GM18511 (cell line): Measurements from ENCODE around the gene PTCRA.
"Not testable (repeated sequence)": the region's sequence is repeated elsewhere in the genome, so short reads cannot be mapped to it uniquely, and the experiment has no call there.

Source experiments
- ATAC-seq: cut with Tn5 transposase; IDR thresholded peaks from one replicate; pipeline ENCODE4 v1.9.1; 2021; ENCODE audit warnings: mild to moderate bottlenecking, moderate library complexity; ENCODE audit not compliant: unreplicated experiment

The PTCRA gene

DNA sequence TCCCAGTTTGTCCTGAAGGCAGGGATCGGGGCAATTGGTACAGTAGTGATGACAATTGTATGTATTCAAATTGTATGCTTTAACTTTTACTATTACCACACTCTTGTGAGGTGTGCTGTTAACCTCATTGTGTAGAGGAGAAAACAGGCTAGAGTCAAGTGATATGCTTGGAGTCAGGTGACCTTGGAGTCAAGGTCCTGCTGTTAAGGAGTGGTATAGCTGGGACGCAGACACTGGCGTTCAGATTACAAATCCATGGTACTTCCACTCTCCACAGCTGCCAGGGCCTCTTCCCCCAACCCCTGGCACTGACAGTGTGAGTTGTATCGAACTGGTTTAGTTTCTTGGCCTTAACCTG is 23.9 kb downstream of the PTCRA start:
- ATAC-seq = no peak

DNA sequence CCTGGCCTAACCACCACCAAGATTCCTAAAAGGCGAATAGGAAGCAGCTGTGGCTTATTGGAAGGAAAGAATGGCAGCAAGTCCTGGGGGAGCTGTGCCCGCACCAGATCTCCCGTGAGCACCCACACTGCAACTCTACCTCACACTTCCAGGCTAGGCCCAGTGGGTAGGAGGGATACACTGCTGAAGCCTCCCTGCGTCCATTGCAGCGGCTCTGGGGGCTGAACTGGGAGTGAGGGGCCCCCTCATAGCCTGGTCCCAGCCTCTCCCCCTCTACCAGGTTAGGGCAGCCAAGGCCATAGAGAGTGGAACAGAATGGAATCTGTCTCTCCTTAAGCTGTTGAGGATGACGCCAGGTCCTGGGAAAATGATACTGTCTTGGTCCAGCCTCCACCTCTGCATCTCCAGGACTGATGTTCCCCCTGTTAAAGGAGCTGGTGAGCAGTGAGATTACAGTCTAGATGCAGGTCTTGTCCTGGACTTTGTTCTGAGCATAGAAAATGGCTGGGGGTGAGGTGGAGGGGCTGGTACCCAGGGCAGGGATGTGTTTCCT is 24.7 kb downstream of the PTCRA start:
- no peak for ATAC-seq

DNA sequence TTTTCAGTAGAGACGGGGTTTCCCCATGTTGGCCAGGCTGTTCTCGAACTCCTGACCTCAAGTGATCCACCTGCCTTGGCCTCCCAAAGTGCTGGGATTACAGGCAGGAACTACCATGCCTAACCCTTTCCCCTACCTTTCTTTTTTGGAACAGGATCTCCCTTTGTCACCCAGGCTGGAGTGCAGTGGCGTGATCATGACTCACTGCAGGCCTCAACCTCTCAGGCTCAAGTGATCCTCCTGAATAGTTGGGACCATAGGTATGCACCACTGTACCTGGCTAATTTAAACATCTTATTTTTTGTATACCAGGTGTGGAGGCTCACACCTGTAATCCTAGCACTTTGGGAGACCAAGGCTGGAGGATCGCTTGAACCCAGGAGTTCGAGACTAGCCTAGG is 25.5 kb downstream of the PTCRA start:
- ATAC-seq = not testable (repeated sequence)

DNA sequence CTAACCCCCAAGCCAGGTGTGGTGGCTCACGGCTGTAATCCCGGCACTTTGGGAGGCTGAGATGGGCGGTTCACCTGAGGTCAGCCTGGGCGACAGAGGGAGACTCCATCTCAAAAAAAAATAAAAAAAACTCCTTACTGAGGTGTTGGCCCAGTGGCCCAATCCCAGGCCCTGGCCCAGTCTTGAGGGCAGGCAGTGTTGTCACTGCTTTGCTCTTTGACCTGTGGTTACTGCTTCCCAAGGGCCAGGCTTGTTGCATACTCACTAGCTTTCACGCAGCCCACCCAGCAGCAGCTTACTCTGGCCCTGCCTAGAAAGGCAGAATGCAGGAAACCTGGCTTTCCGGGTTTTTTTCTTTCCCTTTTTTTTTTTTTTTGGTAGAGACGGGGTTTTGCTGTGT is 26.6 kb downstream of the PTCRA start:
- no peak for ATAC-seq

DNA sequence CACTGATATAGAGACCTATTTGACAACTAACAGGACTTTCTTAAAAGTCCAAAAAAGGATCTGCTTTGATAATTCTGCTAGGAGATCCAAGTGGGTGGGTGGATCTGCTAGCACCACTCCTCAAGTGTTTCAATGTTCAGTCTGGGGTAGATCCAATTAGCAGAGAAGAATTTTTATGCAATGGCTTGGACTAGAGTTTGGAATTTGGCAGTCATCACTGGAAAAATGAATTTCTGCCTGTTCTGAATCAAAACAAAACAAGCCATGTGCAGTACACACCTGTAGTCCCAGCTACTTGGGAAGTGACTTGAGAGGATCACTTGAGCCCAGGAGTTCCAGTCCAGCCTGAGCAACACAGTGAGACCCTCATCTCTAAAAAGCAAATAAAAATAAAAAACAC is 32.1 kb downstream of the PTCRA start:
- no peak for ATAC-seq

DNA sequence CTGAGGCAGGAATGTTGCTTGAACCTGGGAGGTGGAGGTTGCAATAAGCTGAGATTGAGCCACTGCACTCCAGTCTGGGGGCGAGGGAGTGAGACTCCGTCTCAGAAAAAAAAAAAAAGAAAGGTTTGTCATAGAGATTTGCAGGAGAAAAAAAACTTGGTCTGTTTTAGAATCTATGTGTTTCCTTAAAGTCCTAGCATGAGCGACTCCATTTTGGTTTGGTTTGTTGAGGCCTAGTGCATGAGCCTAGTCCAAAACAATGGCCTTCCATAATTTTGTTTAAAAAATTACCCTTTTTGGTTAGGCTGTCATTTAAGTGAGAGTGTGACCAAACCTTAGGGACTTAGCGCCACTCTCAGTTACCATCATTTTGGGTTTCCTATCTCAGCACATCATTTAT is 36.5 kb downstream of the PTCRA start:
- ATAC-seq = no peak

DNA sequence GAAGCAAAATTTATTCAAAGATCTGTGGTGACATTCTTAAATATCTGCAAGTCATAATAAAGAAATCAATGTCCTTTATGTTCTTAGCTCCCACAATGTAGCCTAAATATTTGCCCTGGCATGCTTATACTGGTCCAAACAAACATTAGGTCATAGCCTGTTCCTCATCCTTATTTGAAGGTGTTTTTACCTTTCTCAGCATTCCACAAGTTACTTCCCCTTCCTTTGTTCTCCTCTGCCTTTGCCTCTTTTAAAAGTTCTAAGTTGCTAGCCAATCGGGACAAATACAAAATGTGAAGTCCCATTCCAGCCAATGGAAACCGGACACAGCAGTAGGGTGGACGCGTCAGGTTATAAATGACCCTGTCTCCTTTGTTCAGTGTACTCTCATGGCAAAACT is 38.6 kb downstream of the PTCRA start:
- ATAC-seq = not testable (repeated sequence)

DNA sequence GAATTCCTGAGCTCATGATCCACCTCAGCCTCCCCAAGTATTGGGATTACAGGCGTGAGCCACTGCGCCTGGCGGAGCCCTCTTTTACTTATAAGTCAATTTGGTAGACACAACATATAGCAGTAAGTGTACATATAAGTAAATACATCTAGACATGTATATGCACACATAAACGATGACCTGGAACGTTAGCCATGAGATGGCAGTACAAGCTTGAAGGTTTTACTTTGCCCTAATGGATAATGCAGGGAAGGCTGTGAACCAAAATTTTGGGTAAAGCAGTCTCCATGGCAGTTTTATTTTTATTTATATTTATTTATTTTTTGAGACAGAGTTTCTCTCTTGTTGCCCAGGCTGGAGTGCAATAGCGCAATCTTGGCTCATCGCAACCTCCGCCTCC is 42.3 kb downstream of the PTCRA start:
- no peak for ATAC-seq

DNA sequence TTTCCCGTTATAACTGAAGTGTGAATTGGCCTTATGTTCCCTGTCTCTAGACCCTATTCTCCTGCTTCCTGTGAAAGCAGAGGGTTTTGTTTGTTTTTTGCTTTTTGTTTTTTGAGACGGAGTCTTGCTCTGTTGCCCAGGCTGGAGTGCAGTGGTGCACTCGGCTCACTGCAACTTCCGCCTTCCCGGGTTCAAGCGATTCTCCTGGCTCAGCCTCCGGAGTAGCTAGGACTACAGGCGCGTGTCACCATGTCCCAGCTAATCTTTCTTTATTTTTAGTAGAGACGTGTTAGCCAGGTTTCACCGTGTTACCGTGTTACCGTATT is 44.0 kb downstream of the PTCRA start:
- no peak for ATAC-seq

DNA sequence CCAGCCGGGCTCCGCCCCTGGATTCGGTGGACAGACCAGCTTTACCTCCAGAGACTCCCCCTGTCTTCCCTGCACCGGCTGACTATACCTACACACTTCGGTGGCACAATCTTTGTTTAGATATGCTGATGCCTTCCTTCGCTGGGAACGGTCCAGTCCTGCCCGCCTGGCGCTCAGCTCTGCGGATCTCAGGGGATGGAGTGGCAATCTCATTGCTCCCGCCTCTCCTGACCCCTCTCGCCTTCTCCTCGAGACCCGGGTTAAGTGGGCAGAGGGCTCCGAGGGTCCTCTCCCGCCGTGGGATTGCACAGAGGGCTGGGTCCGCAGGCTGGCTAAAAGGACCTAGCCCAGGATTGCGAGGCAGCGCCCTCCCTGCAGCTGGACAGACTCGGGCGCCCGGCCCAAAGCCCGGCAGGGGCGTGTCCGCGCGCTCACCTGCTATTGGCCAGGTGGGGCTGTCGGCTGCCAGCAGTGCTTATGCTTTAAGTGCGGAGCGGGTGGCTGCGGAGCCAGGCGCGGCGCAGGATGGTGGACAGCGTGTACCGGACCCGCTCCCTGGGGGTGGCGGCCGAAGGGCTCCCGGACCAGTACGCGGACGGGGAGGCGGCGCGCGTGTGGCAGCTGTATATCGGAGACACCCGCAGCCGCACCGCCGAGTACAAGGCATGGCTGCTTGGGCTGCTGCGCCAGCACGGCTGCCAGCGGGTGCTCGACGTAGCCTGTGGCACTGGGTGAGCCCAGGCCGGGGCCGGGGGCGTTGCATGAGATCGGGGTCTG is 44.6 kb downstream of the PTCRA start, which contains the start of gene GNMT:
Gene GNMT (plus strand): TSS at position 512 of the 777 bp plus-strand sequence. CDS start 14 bp downstream, at position 526.
- no peak for ATAC-seq

DNA sequence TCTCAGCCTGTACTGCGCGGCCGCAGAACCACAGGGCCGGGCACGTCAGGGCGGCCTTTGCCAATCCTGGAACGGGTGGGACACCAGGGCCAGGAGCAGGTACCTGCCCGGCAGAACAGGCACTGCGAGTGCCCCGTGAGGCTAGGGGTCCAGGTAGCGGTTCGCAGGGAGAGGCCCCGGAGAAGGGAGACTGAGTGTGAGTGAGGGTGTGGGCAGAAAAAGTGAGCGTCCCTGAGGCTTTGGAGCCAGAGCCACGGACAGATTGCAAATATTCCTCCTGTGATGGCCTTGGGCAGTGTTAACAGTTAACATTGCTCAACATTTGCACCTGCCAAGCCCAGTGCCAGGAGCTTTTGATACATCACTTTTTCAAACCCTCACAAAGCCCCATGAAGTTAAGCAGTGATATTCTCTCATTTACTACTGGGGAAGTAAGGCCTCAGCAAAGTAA is 45.2 kb downstream of the PTCRA start:
- ATAC-seq = no peak

DNA sequence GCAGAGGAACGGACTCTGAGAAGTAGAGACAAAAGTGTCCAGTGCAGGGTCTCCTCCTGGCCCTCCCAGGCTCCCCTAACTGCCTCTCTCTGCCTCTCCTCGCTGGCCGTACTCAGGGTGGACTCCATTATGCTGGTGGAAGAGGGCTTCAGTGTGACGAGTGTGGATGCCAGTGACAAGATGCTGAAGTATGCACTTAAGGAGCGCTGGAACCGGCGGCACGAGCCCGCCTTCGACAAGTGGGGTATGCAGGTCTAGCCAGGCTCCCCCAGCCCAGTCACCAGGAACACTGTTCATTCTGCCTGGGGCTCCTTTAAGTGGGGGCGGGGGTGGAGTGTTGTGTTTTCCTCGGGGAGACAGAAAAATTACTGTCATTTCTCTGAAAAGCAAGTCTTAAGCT is 46.2 kb downstream of the PTCRA start:
- no peak for ATAC-seq

DNA sequence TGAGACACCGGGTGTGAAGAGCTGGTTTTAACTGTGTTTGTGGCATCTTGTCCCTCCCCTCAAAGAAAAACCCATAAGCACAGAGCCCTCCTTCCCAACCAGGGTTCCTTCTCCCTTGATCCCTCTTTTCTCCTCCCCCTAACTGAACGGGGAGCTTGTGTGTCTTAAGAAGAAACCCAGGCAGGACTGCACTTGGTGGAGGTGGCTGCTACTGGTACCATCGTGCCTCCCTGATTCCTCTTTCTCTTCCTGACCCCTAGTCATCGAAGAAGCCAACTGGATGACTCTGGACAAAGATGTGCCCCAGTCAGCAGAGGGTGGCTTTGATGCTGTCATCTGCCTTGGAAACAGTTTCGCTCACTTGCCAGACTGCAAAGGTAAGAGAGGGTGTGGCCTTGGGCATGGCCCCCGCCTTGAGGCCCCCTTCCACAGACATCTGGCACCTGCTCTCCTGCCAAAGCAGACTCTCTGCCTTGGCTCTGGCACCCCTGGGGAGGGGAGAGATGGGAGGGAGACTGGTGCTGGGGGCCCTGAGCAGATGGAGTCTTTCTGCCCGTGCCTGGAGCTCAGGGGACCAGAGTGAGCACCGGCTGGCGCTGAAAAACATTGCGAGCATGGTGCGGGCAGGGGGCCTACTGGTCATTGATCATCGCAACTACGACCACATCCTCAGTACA is 46.8 kb downstream of the PTCRA start:
- no peak for ATAC-seq

DNA sequence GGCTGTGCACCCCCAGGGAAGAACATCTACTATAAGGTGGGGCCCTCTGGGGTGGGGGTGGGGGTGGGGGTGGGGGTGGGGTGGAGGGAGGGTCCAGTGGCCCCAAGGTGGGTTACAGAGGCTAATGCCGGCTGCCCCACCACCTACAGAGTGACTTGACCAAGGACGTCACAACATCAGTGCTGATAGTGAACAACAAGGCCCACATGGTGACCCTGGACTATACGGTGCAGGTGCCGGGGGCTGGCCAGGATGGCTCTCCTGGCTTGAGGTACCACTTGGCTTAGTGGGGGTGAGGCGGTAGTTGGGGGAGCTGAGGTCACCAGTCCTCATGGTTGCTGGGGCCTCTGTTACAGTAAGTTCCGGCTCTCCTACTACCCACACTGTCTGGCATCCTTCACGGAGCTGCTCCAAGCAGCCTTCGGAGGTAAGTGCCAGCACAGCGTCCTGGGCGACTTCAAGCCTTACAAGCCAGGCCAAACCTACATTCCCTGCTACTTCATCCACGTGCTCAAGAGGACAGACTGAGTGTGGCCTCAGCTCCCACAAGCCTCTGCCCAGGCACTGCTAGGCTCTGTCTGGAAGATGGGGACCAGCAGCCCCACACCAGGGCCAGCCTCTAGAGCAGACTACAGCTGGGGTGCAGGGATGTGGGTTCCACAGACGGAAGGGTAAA is 47.5 kb downstream of the PTCRA start:
- ATAC-seq = no peak

DNA sequence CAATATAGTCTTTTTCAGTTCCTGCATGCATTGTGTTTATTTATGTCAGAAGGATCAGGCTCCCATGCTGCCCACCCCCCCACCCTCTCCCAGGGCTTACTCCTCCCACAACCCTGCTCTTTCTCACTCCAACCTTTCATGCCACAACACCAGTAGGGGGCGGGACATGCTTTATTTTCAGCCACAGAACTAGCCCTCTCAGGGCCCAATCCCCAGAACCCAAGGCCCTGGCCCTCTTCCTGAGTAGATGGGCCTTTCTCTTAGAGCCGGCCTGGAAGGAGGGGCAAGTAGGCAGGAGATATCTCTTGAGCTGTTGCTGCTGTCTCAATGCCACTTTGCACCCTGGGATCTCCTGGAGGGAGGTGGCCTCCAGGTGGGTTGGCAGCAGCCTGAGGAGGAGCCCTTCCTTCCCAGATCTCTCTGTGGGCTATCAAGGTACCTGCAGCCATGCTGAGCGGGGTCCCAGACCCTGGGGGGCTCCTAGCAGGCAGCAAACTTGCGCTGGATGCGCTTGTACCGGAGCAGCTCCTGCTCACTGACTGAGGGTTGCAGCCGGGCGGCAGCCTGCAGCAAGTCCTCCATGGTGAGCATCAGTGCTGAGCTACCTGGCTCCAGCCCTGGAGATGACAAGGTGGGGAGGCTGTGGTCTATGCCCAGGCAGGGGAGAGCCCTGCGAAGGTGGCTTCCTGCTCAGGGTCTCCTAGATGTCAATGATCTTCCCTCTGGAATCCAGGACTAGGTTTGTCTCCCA is 48.2 kb downstream of the PTCRA start:
- ATAC-seq = no peak

DNA sequence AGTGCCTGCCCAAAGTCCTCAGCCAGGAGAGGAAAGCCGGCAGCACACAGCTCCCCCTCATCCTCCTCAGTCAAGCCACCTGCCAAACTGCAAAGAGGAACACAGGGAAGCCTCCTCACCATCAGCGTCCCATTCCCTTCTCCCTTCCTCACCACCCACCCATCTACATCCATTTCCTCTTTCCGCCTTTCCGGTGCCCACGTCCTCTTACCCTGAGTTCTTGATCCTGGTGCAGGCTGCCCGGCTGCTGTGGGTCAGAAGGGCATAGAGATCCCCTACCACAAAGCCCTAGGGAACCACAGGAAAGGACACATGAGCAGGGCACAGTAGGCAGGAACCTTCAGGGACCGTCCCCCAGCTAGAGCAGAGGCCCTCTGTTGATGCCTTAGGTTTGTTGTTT is 50.7 kb downstream of the PTCRA start:
- no peak for ATAC-seq

DNA sequence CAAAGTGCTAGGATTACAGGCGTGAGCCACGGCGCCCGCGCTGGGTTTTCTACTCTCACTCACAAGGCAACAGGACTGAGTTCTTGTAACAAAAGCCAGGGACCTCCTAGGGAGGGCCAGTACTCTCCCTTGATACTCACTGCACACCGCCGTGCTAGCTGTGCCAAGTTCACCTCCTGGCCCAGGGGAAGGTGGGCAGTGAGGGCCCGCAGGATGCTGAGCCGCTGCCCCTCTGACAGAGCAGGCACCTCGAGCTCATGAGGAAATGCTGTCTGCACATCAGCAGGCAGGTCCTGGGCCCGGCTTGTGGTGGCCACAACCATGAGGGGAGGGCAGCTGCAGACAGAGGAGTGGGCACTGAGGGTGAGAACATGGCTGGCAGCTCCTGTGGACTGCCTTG is 51.4 kb downstream of the PTCRA start:
- ATAC-seq = no peak

DNA sequence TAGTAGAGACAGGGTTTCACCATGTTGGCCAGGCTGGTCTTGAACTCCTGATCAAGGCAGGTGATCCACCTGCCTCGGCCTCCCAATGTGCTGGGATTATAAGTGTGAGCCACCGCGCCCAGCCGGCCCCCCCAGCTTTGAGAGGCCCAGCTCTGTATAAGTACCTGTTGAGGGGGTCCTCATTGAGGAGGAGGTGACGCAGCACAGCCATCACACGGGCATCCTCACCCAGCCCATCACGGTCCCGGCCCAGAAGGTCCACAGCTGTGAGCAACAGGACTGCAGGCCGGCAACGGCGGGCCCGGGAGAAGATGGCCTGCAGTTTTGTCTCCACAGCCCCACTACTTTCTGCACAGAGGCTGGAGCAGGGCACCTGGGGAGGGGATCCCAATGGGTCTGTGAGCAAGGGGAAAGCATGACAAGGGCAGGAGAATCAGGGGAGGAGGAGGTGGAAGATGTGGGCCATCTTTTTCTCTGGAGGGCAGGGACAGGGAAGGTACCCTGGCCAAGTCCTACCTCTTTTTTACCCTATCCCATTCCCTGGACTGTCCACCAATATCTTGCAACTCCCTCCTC is 52.4 kb downstream of the PTCRA start:
- ATAC-seq = no peak

DNA sequence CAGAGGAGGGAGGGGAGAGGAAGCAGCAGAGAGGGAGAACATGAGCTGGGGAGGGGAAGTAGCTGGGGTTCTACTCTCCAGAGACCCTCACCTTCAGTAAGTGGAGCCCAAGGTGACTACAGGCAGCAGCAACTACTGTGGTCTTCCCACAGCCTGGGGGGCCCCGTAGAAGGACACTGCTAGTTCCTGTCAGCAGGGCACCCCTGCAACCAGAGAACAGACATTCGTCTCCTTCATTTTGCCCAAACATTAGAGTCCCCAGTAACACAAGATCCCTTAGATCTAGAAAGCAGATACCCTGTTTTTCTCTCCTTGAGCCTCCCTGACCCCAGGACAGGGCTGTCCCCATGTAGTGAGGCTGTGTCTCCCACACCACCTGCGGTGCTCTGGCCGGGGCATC is 52.9 kb downstream of the PTCRA start:
- no peak for ATAC-seq

DNA sequence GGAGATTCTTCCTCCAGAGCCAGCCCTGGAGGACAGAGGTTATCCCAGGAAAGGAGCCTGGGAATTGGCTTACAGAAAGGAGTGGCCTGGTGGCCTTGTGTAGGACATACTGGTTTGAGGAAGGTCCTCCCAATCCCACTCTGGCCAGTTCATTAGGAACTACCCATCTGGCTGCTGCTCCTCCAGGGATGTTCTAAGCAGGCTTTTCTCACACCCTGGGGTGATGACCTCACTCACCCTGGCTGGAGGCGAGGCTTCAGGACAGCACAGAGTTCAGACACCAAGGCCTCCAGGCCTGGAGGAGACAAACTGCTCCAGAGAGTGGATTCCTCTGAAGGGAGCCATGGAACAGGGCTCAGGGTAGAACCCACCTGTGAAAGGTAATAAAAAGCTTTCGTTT is 53.6 kb downstream of the PTCRA start:
- no peak for ATAC-seq

DNA sequence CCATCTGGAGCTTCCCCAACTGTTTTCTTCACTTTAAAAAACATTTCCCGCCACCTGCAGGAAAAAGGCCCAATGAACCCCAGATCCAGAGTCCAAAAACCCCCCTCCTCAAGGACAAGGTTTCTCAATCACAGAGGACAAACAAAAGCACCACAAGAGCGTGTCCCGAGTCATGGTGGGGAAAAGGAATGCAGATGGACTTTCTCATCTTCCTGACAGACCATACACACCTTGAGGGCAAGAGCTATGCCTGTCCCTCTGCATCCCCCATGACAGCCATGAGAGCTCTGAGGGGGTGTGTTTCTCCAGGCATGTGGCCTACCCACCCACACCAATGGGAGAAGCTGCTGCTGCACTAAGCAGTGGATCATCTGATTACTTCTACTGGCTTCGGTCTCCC is 54.1 kb downstream of the PTCRA start:
- ATAC-seq = no peak
